Ovary (tissue), 3 donors: ENCODE results near the gene EXTL1.

Source experiments
- EP300 ChIP-seq: sonication (generic); formaldehyde crosslinking; IDR thresholded peaks from one replicate; pipeline ENCODE4 v1.6.1; 2017; ENCODE audit warnings: antibody characterized with exemption
- TF ChIP-seq, protein P1 (sequence below), 3 donors: fragments of 450-650 bp in 2 of 3; fragments of 200-600 bp in 1 of 3; IDR thresholded peaks; one replicate each; pipeline versions ENCODE4 v1.5.1 to v1.8.0; 2016 to 2022; ENCODE audit warnings: antibody characterized with exemption in 3 of 3, mild to moderate bottlenecking in 1 of 3
- donor health status: DM: no; HTN: no; CAD: no.

DNA sequence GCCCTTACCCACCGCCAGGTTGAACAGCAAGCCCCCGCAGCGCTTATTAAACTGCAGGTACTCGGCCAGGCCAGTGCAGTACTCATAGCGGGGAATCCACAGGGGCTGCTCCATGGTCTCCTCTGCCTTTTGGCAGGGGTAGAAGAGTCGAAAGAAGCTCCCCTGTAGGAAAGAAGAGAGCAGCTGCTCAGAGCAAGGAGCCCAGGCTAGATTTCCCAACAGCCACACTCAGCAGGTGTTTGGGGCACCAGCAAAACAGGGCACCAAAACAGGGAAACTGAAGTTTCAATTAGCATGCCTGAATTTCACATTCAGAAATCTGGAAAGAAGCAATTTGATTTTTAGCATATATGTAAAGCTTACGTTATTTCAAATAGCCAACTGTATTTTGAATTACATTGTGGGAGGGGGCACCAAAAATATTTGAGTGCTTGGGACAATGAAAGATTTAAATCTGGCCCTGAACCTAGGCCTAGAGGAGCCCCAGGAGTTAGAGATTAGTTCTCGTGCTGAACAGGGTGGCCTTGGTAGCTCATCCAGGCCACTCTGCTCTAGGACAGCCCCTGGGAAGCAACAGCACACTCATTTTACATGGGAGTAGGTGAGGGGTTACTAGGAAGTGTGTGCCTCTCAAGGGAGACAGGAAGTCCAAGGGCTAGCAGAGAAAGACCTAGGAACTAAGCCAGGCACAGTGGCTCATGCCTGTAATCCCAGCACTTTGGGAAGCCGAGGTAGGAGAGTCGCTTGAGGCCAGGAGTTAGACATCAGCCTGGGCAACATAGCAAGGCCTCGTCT lies 31.9 kb upstream of the EXTL1 start:
- TF ChIP-seq, protein P1, sequence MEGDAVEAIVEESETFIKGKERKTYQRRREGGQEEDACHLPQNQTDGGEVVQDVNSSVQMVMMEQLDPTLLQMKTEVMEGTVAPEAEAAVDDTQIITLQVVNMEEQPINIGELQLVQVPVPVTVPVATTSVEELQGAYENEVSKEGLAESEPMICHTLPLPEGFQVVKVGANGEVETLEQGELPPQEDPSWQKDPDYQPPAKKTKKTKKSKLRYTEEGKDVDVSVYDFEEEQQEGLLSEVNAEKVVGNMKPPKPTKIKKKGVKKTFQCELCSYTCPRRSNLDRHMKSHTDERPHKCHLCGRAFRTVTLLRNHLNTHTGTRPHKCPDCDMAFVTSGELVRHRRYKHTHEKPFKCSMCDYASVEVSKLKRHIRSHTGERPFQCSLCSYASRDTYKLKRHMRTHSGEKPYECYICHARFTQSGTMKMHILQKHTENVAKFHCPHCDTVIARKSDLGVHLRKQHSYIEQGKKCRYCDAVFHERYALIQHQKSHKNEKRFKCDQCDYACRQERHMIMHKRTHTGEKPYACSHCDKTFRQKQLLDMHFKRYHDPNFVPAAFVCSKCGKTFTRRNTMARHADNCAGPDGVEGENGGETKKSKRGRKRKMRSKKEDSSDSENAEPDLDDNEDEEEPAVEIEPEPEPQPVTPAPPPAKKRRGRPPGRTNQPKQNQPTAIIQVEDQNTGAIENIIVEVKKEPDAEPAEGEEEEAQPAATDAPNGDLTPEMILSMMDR (IDR thresholded peaks at IDR 0.05), result no peak
- no peak for TF ChIP-seq EP300
